ENCODE results near the gene MBD5.

MBD5 gene

DNA sequence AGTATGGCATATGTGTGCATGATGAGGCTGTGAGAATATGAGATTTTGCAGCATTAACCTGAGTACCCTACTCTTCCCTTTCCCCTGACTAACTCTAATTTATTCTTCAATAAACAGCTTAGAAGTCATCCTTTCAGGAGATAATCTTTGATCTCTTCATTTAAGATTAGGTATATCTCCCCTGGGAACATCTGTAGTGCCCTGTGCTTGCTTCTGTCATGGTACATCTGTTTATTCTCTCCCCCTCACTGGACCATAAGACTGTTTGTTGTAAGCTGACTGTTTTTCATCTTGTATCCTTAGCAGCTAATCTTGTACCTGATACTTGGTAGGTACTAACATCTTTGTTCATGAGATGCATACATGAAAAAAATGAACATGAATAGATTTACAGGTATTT is 83.1 kb downstream of the MBD5 start:
- no peak for DNase-seq (ENCODE audit: low spot score)
- TF ChIP-seq, protein P1, sequence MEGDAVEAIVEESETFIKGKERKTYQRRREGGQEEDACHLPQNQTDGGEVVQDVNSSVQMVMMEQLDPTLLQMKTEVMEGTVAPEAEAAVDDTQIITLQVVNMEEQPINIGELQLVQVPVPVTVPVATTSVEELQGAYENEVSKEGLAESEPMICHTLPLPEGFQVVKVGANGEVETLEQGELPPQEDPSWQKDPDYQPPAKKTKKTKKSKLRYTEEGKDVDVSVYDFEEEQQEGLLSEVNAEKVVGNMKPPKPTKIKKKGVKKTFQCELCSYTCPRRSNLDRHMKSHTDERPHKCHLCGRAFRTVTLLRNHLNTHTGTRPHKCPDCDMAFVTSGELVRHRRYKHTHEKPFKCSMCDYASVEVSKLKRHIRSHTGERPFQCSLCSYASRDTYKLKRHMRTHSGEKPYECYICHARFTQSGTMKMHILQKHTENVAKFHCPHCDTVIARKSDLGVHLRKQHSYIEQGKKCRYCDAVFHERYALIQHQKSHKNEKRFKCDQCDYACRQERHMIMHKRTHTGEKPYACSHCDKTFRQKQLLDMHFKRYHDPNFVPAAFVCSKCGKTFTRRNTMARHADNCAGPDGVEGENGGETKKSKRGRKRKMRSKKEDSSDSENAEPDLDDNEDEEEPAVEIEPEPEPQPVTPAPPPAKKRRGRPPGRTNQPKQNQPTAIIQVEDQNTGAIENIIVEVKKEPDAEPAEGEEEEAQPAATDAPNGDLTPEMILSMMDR (IDR thresholded peaks at IDR 0.05; ENCODE audit: borderline replicate concordance, control extremely low read depth, extremely low read depth, insufficient read depth, missing control alignments): no peak
- in situ Hi-C loops (cut with MboI; ENCODE audit: low sequenced_read_pairs, unreplicated experiment): no loop called here

DNA sequence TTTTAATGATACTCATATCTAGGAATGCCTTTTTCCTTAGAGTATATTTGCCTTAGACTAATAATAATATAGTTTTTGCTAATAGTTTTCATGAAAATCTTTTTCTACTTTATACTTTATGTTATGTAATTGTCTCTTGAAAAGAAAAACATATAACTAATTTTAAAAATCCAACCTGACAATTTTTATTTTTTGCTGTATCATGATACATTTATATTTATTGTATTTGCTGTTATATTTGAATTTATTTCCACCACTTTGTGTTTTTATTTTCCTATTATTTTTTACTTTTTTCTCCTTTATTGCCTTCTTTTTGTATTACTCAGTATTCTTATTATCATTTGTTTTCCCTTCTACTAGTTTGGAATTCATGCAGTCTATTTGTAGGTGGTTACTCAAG is 85.4 kb downstream of the MBD5 start:
- in situ Hi-C loops (cut with MboI; ENCODE audit: low sequenced_read_pairs, unreplicated experiment): no loop called here
- TF ChIP-seq, protein P1 (IDR thresholded peaks at IDR 0.05; ENCODE audit: borderline replicate concordance, control extremely low read depth, extremely low read depth, insufficient read depth, missing control alignments): no peak
- no peak for DNase-seq (ENCODE audit: low spot score)

DNA sequence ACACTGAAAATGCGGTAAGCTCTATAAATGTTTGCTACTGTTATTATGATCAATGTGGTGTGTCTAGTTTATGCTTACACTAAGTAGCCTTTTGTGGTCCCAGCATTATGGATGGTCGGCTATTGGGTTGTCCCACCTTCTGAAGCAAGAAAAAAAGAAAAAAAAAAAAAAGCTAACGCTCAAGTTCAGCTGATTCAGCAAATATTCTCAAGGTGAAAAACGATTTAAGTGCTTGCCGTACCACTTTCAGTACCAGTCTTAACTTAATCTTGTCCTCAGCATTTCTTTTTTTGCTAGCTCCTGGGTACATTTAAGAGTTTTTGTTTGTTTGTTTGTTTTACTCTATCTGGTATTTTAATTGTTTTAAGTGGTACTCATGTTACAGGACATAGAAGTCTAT is 87.5 kb downstream of the MBD5 start:
- in situ Hi-C loops (cut with MboI; ENCODE audit: low sequenced_read_pairs, unreplicated experiment): no loop called here
- TF ChIP-seq, protein P1 (IDR thresholded peaks at IDR 0.05; ENCODE audit: borderline replicate concordance, control extremely low read depth, extremely low read depth, insufficient read depth, missing control alignments): no peak
- no peak for DNase-seq (ENCODE audit: low spot score)

DNA sequence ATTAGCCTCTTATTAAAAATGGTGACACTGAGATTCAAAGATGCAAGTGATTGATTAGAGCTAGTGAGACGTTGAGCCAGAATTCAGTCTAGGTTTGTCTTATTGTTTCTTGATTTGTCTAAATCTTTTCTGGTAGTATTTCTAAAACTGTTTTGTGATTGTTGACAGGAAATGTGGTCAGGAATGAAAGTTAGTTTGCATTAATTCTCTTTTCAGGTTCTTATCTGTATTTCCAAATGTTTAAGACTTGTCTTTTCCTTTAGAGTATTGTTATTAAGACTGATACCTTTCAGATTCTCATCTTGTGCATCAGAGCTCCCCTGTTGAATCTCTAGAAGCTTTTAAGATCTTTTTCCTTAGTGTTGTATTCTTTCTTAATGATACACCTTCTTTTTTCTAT is 89.3 kb downstream of the MBD5 start:
- no peak for DNase-seq (ENCODE audit: low spot score)
- in situ Hi-C loops (cut with MboI; ENCODE audit: low sequenced_read_pairs, unreplicated experiment): no loop called here
- TF ChIP-seq, protein P1 (IDR thresholded peaks at IDR 0.05; ENCODE audit: borderline replicate concordance, control extremely low read depth, extremely low read depth, insufficient read depth, missing control alignments): no peak

DNA sequence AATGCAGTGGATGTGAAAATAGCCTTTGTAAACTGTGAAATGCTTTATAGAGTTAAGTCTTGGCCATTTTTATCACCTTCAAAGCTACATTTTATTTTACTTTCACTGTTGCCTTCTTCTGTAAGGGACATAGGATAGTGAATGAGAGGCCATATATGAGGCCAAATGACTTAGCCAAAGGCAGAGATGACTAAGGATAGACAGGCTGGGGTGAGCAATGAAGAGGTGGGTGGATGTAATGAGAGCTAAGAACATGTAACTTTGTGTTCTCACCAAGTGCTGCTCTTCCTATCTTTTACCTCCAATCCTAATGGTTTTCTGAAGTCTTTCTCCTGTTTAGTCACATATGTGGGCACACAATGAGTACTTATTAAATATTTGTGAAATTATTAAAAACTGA is 101.9 kb downstream of the MBD5 start:
- DNase-seq (ENCODE audit: low spot score): no peak
- TF ChIP-seq, protein P1 (IDR thresholded peaks at IDR 0.05; ENCODE audit: borderline replicate concordance, control extremely low read depth, extremely low read depth, insufficient read depth, missing control alignments): no peak
- in situ Hi-C loops (cut with MboI; ENCODE audit: low sequenced_read_pairs, unreplicated experiment): no loop called here

DNA sequence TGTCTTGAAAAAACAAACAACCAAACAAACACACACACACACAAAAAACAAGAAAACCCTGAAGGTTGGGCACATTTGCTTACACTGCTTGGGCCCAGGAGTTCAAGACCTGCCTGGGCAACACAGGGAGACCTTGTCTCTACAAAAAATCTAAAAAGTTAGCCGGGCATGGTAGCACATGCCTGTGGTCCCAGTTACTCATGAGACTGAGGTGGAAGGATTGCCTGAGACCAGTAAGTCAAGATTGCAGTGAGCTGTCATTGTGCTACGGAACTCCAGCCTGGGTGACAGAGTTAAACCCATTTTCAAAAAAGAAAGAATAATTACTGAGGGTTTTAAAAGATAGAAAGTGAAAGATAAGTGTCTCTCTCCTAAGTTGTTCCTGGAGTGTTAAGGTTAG is 103.4 kb downstream of the MBD5 start:
- DNase-seq (ENCODE audit: low spot score): no peak
- TF ChIP-seq, protein P1 (IDR thresholded peaks at IDR 0.05; ENCODE audit: borderline replicate concordance, control extremely low read depth, extremely low read depth, insufficient read depth, missing control alignments): no peak
- in situ Hi-C loops (cut with MboI; ENCODE audit: low sequenced_read_pairs, unreplicated experiment): no loop called here

DNA sequence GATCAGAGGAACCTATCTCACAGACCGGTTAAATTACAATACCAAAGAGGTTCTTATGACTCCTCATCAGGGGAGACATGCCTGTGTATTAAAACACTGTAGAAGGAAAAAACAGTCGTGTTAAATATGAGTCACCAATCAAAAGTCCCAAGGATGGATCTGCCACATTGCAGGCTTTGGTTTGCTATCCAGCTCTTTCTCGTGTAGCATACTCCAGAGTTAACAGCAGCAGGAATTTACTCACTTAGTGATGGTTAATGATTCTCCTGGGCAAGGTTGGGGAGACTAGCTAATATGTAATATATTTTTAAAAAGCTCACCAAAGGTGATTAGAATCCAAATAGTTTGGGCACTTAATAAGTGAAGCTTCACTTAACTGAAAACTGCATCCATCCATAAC is 109.7 kb downstream of the MBD5 start:
- DNase-seq (ENCODE audit: low spot score): no peak
- TF ChIP-seq, protein P1 (IDR thresholded peaks at IDR 0.05; ENCODE audit: borderline replicate concordance, control extremely low read depth, extremely low read depth, insufficient read depth, missing control alignments): no peak
- in situ Hi-C loops (cut with MboI; ENCODE audit: low sequenced_read_pairs, unreplicated experiment): no loop called here

Data from GM13976 (cell line).